GM23338 (cell line): ENCODE results near the gene CHMP4B.

Experiments used
- CREB1 ChIP-seq: fragments of 250-450 bp; sonication (Bioruptor Pico); IDR thresholded peaks from 2 replicates; pipeline ENCODE4 v1.5.0; 2020; ENCODE audit warnings: low read depth, mild to moderate bottlenecking, moderate library complexity
- CTCF ChIP-seq, 2 experiments: fragments of 200-600 bp in 1 of 2; sonication (generic) in 1 of 2; conservative IDR thresholded peaks; 2 replicates each; pipeline versions ENCODE4 v1.5.1 to v1.6.1; 2016 to 2017; ENCODE audit warnings: antibody characterized with exemption in 2 of 2, low read depth in 2 of 2, mild to moderate bottlenecking in 2 of 2, moderate library complexity in 1 of 2
- ETS1 ChIP-seq: IDR thresholded peaks from 2 replicates; pipeline ENCODE4 v1.6.1; 2016; ENCODE audit warnings: antibody characterized with exemption
- EZH2 ChIP-seq: fragments of 200-600 bp; sonication (generic); IDR thresholded peaks from one replicate; pipeline ENCODE4 v1.8.0; 2017; ENCODE audit warnings: antibody characterized with exemption, mild to moderate bottlenecking, low read depth; ENCODE audit not compliant: unreplicated experiment
- EZH2phosphoT487 ChIP-seq: fragments of 200-600 bp; sonication (generic); IDR thresholded peaks from one replicate; pipeline ENCODE4 v1.8.1; 2018; ENCODE audit warnings: antibody characterized with exemption; ENCODE audit not compliant: unreplicated experiment
- JUNB ChIP-seq: IDR thresholded peaks from one replicate; pipeline ENCODE4 v1.6.1; 2016; ENCODE audit warnings: antibody characterized with exemption; ENCODE audit not compliant: unreplicated experiment
- POLR2AphosphoS5 ChIP-seq: IDR thresholded peaks from 2 replicates; pipeline ENCODE4 v1.6.1; 2016; ENCODE audit warnings: antibody characterized with exemption, low read depth
- REST ChIP-seq: IDR thresholded peaks from one replicate; pipeline ENCODE4 v1.6.1; 2018; ENCODE audit warnings: antibody characterized with exemption; ENCODE audit not compliant: unreplicated experiment
- ZNF462 ChIP-seq: fragments of 250-450 bp; sonication (Bioruptor Pico); IDR thresholded peaks from 2 replicates; pipeline ENCODE4 v1.5.0; 2020; ENCODE audit warnings: mild to moderate bottlenecking, moderate library complexity

- TF ChIP-seq CTCF (conservative IDR thresholded peaks at IDR 0.05; ENCODE audit: low read depth in 2 of 2), result no peak
- TF ChIP-seq EZH2, result no peak
- TF ChIP-seq POLR2AphosphoS5, result no peak
- no peak for TF ChIP-seq JUNB
- TF ChIP-seq ETS1, result no peak
- TF ChIP-seq CREB1 (CRISPR knock-in tag), result no peak
- TF ChIP-seq ZNF462 (CRISPR knock-in tag), result no peak
- no peak for TF ChIP-seq REST
- TF ChIP-seq EZH2phosphoT487, result no peak
These were observed 8.3 kb downstream of the CHMP4B start for GRCh38 chr20:33819456-33819855.
